ENCODE measurements around the gene CD244.

DNA sequence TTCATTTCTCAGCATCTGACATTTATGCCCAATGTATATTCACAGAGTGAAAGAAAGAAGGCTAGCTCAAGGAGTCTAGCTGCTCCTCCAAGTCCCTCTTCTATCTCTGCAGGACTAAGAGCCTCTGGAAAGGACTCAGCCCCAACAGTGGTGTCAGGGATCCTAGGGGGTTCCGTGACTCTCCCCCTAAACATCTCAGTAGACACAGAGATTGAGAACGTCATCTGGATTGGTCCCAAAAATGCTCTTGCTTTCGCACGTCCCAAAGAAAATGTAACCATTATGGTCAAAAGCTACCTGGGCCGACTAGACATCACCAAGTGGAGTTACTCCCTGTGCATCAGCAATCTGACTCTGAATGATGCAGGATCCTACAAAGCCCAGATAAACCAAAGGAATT, 63.0 kb downstream of the CD244 start:
- no peak for TF ChIP-seq POLR2A (IDR thresholded peaks at IDR 0.05; ENCODE audit: low read depth, low read length)
- no peak for TF ChIP-seq POLR2AphosphoS5 (IDR thresholded peaks at IDR 0.05; ENCODE audit: low read depth, low read length)

All from GM12892 (cell line).